ENCODE data around the gene AZU1. TPM values are rescaled to one million over a fixed set of nuclear protein-coding genes. Genes with fewer than 3 reads are reported as not detected.

Gene AZU1
- total and polyA plus RNA-seq, 2 of the 8 experiments (the other 6 are each of a cell fraction or from before 2014, with no cell fraction given), result 0.80 to 1.3 TPM

DNA sequence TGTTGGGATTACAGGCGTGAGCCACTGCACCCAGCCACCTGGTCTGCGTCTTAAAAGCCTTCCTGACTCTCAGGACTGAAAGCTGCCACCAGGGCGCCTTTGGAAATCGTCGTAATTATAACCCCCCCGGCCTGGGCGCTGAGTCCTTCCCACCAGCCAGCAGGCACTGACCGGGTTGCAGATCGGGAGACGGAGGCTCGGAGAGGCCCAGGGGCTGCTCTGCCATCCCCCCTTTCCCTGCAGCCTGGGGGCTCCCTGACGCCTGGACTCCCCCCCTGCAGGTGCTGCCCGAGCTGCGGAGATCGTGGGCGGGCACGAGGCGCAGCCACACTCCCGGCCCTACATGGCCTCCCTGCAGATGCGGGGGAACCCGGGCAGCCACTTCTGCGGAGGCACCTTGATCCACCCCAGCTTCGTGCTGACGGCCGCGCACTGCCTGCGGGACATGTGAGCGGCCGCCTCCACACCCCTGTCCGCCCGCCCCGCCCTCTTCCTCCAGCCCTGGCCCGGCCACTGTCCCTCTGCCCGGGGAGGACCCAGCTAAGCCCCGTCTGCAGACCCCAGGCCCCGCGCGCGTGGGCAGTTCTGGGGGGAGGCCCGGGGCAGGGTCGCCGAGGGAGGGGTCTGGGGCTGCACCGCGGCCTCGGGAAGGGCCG, 15.7 kb downstream of the AZU1 start:
- Histone ChIP-seq H3K4me2 (ENCODE audit: insufficient read depth in 1 of 2, low read depth in 2 of 2, low read length in 2 of 2) (peak overlapping the region; percentile 66 to 84), H3K27ac (ENCODE audit: low read depth, low read length) (no peak overlapping the region), H4K91ac (replicated peaks; ENCODE audit: insufficient read length, low read length) (no peak overlapping the region), H3K9me3 (ENCODE audit: insufficient read depth in 2 of 2, low read depth in 1 of 2, low read length in 1 of 2) (no peaks in the 10 kb centered on the region), H2BK20ac (ENCODE audit: low read length) (no peak overlapping the region), H4K20me1 (replicated peaks in 1 of 2; ENCODE audit: control insufficient read depth in 1 of 2, insufficient read depth in 2 of 2, low read length in 2 of 2) (no peaks in the 10 kb centered on the region), H3K23me2 (ENCODE audit: low read depth, low read length) (peaks cover 6% of the 10 kb centered on the region; the same call in 1 of the 2 replicates), H4K5ac (ENCODE audit: insufficient read length, low read depth, low read length) (no peak overlapping the region), H3K56ac (replicated peaks; ENCODE audit: insufficient read length, low read depth, low read length) (no peak overlapping the region), H2AFZ (ENCODE audit: low read length) (peak overlapping the region; percentile 3; the same call in 1 of the 2 replicates), H3K27me3 (replicated peaks in 1 of 4; ENCODE audit: control insufficient read depth in 3 of 4, extremely low read depth in 1 of 4, insufficient read depth in 3 of 4, low read length in 3 of 4) (peaks cover 7 to 21% (median 16%) of the 10 kb centered on the region in 4 experiments), H3K23ac (ENCODE audit: insufficient read length) (no peak overlapping the region), H2BK5ac (ENCODE audit: low read depth, low read length) (no peak overlapping the region), H2AK5ac (ENCODE audit: low read depth, low read length) (no peak overlapping the region), H2BK15ac (ENCODE audit: low read length) (no peak overlapping the region), H3K4ac (replicated peaks; ENCODE audit: insufficient read length, low read depth, low read length) (no peak overlapping the region), H4K8ac (ENCODE audit: extremely low read depth, insufficient read depth, low read length) (peak overlapping the region; percentile 68), H3K4me3 (ENCODE audit: extremely low read depth in 1 of 4, insufficient read depth in 2 of 4, low read depth in 3 of 4, low read length in 4 of 4) (peak overlapping the region in 3 of 4 experiments; percentile 23 to 53 (median 30); a peak in 5 of 8 replicates), H3K14ac (ENCODE audit: insufficient read length) (no peak overlapping the region), H3K4me1 (replicated peaks in 1 of 4; ENCODE audit: control insufficient read depth in 3 of 4, insufficient read depth in 4 of 4, low read length in 3 of 4) (peaks cover 0 to 6% (median 4%) of the 10 kb centered on the region in 4 experiments; a peak in 4 of 7 replicates), H2BK120ac (replicated peaks; ENCODE audit: low read depth, low read length) (no peak overlapping the region), H3K79me2 (ENCODE audit: control insufficient read depth in 1 of 2, insufficient read depth in 2 of 2, low read length in 2 of 2) (no peaks in the 10 kb centered on the region), H3K9ac (replicated peaks in 1 of 4; ENCODE audit: extremely low read depth in 1 of 4, low read depth in 3 of 4, low read length in 3 of 4) (no peak overlapping the region), H3K18ac (ENCODE audit: extremely low read depth, low read length) (no peak overlapping the region), H3K36me3 (ENCODE audit: control insufficient read depth in 2 of 4, insufficient read depth in 4 of 4, low read length in 3 of 4) (no peaks in the 10 kb centered on the region), H2BK12ac (ENCODE audit: low read depth, low read length) (no peak overlapping the region; the same call in 1 of the 2 replicates), H3K79me1 (ENCODE audit: low read depth, low read length) (no peaks in the 10 kb centered on the region)
- 19% methylated on average over 29 of the region's 46 CpGs; no CpG with 5 or more reads in 1 of the 2 experiments for WGBS, 2 experiments (ENCODE audit: extremely low coverage in 1 of 2, insufficient coverage in 1 of 2, insufficient read length in 1 of 2, insufficient replicate concordance in 2 of 2, low coverage in 1 of 2, low lambda C conversion rate in 2 of 2, missing lambda C conversion rate in 1 of 2)
- FAIRE-seq (no peak), DNase-seq (ENCODE audit: low read depth in 1 of 2, low spot score in 2 of 2) (no peak)
- POLR2A ChIA-PET (ENCODE audit: partially characterized antibody), result interaction anchor here (0.6 to 5.4 kb wide), 8 partner anchors 8 to 59 kb away, joined by 3 to 30 read pairs (median 4); no protein-coding TSS in a partner anchor
- CTCF ChIA-PET (ENCODE audit: partially characterized antibody), result interaction anchor here (1.0 to 1.3 kb wide), 3 partner anchors 13 to 73 kb away, joined by 3 to 4 read pairs (median 3); no protein-coding TSS in a partner anchor
- no peak for TF ChIP-seq GABPA (IDR thresholded peaks at IDR 0.05; ENCODE audit: borderline replicate concordance, insufficient read depth, low read length)
- no peak for TF ChIP-seq SRF (IDR thresholded peaks at IDR 0.05; ENCODE audit: low read depth, low read length)
- no peak for TF ChIP-seq YY1 (IDR thresholded peaks at IDR 0.05; ENCODE audit: low read depth, low read length)
- TF ChIP-seq CREB1 (IDR thresholded peaks at IDR 0.05), result no peak
- TF ChIP-seq SUZ12 (IDR thresholded peaks at IDR 0.05; ENCODE audit: low read length), result peak; percentile 36; the same call in 1 of the 2 replicates
- peak; percentile 30 for TF ChIP-seq ASH2L (IDR thresholded peaks at IDR 0.05; ENCODE audit: low read length)
- no peak for TF ChIP-seq SIRT6 (IDR thresholded peaks at IDR 0.05; ENCODE audit: low read length)
- peak; percentile 46 for TF ChIP-seq EZH2 (IDR thresholded peaks at IDR 0.05; ENCODE audit: low read depth, low read length, severe bottlenecking)
- TF ChIP-seq POLR2AphosphoS5 (IDR thresholded peaks at IDR 0.05; ENCODE audit: low read depth, low read length), result no peak
- no peak for TF ChIP-seq SP1 (IDR thresholded peaks at IDR 0.05; ENCODE audit: low read depth, low read length)
- no peak for TF ChIP-seq CHD1 (IDR thresholded peaks at IDR 0.05; ENCODE audit: low read depth, low read length)
- TF ChIP-seq JUN (IDR thresholded peaks at IDR 0.05; ENCODE audit: low read depth, low read length), result no peak
- TF ChIP-seq CBX8 (IDR thresholded peaks at IDR 0.05; ENCODE audit: borderline replicate concordance, low read depth, low read length), result no peak
